HepG2 (cell line): Measurements from ENCODE around the gene ARHGEF3.

Experiments
- CCAR2 ChIP-seq: fragments of 200-400 bp; formaldehyde crosslinking; optimal IDR thresholded peaks from 2 replicates; pipeline ENCODE3; 2018; ENCODE audit warnings: low read depth, mild to moderate bottlenecking, low read length, moderate library complexity
- SKI ChIP-seq: fragments of 450-650 bp; IDR thresholded peaks from one replicate; pipeline ENCODE4 v1.6.1; 2018; ENCODE audit warnings: mild to moderate bottlenecking; ENCODE audit not compliant: partially characterized antibody
- ZNF207 ChIP-seq: fragments of 450-650 bp; IDR thresholded peaks from 2 replicates; pipeline ENCODE4 v1.6.1; 2016; ENCODE audit warnings: antibody characterized with exemption, borderline replicate concordance
- TF ChIP-seq, protein P1 (sequence below): sonication (generic); formaldehyde crosslinking; IDR thresholded peaks from 2 replicates; pipeline ENCODE4 v1.8.1; 2022; ENCODE audit warnings: low read depth, mild to moderate bottlenecking, missing genetic modification reagents

DNA sequence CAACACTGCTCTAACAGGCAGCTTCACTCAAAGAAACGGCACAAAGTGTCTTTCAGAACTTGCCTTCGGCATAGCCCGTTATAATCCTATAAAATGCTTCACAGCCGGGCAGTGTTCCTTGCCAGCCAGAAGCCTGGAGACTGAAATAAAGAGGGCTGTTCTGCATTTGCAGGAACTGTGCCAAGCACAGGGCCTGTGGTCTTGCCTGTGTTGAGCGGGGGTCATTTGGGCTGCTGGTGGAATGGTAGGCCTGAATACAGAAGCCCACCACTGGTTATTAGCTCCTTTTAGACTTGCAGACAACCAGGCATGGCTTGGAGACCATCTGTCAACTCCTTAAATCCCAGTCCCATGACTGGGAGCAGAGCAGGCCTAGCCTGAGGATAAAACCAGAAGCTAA is 4.7 kb upstream of the ARHGEF3 start:
- no peak for TF ChIP-seq CCAR2
- TF ChIP-seq ZNF207: no peak
- TF ChIP-seq SKI: no peak
- TF ChIP-seq, protein P1, sequence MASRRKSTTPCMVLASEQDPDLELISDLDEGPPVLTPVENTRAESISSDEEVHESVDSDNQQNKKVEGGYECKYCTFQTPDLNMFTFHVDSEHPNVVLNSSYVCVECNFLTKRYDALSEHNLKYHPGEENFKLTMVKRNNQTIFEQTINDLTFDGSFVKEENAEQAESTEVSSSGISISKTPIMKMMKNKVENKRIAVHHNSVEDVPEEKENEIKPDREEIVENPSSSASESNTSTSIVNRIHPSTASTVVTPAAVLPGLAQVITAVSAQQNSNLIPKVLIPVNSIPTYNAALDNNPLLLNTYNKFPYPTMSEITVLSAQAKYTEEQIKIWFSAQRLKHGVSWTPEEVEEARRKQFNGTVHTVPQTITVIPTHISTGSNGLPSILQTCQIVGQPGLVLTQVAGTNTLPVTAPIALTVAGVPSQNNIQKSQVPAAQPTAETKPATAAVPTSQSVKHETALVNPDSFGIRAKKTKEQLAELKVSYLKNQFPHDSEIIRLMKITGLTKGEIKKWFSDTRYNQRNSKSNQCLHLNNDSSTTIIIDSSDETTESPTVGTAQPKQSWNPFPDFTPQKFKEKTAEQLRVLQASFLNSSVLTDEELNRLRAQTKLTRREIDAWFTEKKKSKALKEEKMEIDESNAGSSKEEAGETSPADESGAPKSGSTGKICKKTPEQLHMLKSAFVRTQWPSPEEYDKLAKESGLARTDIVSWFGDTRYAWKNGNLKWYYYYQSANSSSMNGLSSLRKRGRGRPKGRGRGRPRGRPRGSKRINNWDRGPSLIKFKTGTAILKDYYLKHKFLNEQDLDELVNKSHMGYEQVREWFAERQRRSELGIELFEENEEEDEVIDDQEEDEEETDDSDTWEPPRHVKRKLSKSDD (CRISPR knock-in tag): no peak
